ENCODE data around the gene POGLUT3.

DNA sequence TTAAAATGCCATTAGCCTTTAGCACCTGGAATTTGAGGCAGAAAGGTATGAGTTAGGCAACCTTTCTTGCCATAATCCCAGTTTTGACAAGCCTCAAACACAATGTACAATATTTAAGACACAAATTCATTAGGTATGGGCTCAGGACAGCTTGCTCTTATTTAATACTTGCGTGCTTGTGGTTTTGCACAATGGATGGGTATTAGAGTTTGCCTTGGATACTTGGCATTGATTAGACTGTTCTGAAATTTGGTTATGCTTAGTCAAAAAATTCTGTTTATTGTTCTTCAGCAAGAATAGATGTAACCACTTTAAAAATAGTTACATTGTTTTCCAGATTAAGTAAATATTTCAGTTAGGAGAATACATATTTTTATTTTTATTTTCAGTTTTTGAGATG, 25.5 kb downstream of the POGLUT3 start:
- TF ChIP-seq, protein P1, sequence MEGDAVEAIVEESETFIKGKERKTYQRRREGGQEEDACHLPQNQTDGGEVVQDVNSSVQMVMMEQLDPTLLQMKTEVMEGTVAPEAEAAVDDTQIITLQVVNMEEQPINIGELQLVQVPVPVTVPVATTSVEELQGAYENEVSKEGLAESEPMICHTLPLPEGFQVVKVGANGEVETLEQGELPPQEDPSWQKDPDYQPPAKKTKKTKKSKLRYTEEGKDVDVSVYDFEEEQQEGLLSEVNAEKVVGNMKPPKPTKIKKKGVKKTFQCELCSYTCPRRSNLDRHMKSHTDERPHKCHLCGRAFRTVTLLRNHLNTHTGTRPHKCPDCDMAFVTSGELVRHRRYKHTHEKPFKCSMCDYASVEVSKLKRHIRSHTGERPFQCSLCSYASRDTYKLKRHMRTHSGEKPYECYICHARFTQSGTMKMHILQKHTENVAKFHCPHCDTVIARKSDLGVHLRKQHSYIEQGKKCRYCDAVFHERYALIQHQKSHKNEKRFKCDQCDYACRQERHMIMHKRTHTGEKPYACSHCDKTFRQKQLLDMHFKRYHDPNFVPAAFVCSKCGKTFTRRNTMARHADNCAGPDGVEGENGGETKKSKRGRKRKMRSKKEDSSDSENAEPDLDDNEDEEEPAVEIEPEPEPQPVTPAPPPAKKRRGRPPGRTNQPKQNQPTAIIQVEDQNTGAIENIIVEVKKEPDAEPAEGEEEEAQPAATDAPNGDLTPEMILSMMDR (IDR thresholded peaks at IDR 0.05; ENCODE audit: control extremely low read depth in 1 of 3, insufficient read depth in 1 of 3, low read depth in 1 of 3, low read length in 3 of 3), result no peak
- TF ChIP-seq POLR2A (IDR thresholded peaks at IDR 0.05; ENCODE audit: control extremely low read depth in 1 of 2, low read depth in 2 of 2, low read length in 2 of 2) (no peak), YY1 (IDR thresholded peaks at IDR 0.05; ENCODE audit: low read depth, low read length) (no peak), CBX5 (IDR thresholded peaks at IDR 0.05; ENCODE audit: low read depth, low read length) (no peak), KDM1A (IDR thresholded peaks at IDR 0.05; ENCODE audit: borderline replicate concordance, low read length) (no peak), EZH2 (IDR thresholded peaks at IDR 0.05; ENCODE audit: low read depth, low read length, severe bottlenecking) (no peak), GABPA (IDR thresholded peaks at IDR 0.05; ENCODE audit: borderline replicate concordance, insufficient read depth, low read length) (no peak)
